GM21723 (cell line): Measurements from ENCODE around the gene SH3D21.
A peak's percentile ranks its signal among the peaks of the same experiment; 100 is the strongest.

Experiments
- ATAC-seq: cut with Tn5 transposase; IDR thresholded peaks from one replicate; pipeline ENCODE4 v1.9.1; 2021; ENCODE audit warnings: mild to moderate bottlenecking, moderate library complexity; ENCODE audit not compliant: unreplicated experiment

Gene SH3D21

DNA sequence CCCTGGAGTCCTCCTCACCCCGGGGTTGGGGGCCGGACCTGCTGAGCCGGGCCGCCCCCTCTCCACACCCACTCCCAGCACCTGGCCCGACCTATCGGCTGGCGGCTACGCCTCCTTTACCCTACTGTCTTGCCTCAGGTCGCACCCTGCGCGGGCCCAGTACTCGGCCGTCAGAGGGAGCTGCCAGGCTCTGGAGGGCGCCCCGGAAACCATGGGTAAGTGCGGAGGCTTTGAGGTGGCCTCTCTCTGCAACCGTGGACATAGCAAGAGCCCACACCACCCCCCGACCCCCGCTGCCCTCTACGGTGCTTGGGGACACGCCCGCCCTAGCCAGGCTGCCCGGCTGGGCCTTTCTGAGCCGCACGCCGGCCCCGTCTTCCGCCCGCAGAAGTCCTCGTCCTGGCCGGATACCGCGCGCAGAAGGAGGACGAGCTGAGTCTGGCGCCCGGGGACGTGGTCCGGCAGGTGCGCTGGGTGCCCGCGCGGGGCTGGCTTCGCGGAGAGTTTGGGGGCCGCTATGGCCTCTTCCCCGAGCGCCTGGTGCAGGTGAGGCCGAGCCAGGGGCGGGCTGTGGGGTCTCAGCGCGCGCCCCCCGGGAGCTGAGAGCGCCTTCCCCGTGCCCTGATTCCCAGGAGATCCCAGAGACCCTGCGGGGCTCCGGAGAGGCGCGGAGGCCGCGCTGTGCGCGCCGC, at the start of gene SH3D21:
SH3D21 (plus strand) TSS at position 159 of the 692 bp plus-strand sequence; CDS start at position 212, 53 bp downstream.
- ATAC-seq: peak; percentile 35

- ATAC-seq: no peak
These were observed 49.4 kb upstream of the SH3D21 start for GRCh38 chr1:36256558-36257374.

DNA sequence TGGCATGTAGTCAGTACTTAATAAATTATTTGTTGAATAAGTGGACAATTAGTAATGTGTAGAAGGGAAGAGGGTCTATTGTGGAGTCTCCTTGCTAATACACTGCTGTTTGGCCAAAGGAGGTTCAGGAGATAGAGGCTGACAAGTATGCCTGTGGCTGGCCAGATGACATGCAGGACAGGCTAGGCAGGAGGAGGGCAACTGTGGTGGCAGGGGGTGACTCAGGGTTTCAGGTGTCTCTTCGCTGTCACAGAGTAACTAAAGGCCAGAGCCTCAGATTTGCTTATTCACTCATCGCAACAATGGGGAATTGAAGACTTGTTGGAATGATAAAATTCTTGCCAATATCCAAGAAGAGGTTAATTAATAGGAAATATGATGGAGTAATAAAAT, 48.8 kb upstream of the SH3D21 start:
- no peak for ATAC-seq

GRCh38 chr1:36258960-36259344, 47.2 kb upstream of the SH3D21 start:
- no peak for ATAC-seq

- ATAC-seq: no peak
These were observed 37.2 kb upstream of the SH3D21 start for GRCh38 chr1:36268981-36269380.

DNA sequence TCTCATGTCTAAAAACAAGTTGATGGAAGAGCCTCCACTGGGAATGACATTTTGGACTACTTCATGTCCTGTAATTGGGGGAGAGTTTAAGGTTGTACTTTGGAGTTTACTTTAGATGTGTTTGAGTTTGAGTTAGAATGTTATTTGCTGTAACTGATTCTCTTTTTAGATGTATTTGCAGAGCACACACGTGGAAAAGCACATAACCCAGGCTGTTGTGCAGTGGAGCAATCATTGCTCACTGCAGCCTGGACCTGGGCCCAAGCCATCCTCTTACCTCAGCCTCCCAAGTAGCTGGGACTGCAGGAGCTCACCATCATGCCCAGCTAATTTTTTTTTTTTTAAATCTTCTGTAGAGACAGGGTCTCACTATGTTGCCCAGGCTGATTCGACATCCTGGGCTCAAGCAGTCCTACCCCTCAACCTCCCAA, 36.7 kb upstream of the SH3D21 start:
- ATAC-seq: no peak

DNA sequence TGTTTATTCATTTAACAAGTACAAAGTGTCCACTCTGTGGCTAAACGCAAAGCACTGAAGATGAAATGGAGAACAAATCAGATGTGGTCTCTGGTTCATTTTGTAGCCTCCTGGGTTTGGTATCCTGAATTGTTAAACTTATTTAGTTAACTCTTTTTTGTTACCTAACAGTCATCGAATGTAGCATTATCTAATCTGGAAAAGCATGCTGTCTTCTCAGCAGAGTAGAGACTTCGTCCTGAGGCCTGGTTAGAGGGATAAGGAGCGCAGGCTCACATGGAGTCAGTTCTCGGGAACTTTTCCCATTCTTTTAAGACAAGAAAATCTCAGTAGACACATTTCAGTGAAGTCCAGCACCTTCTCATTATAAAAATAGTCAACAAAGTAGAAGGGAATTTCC, 33.1 kb upstream of the SH3D21 start:
- no peak for ATAC-seq

GRCh38 chr1:36274201-36274600, 32.0 kb upstream of the SH3D21 start:
- ATAC-seq: no peak

GRCh38 chr1:36276688-36277087, 29.5 kb upstream of the SH3D21 start:
- no peak for ATAC-seq

GRCh38 chr1:36279110-36279788, 26.9 kb upstream of the SH3D21 start:
- ATAC-seq: no peak

- no peak for ATAC-seq
These were observed 26.3 kb upstream of the SH3D21 start for GRCh38 chr1:36279789-36280296.

GRCh38 chr1:36284061-36284460, 22.1 kb upstream of the SH3D21 start:
- no peak for ATAC-seq

- ATAC-seq: no peak
These were observed 21.7 kb upstream of the SH3D21 start for GRCh38 chr1:36284517-36284916.

DNA sequence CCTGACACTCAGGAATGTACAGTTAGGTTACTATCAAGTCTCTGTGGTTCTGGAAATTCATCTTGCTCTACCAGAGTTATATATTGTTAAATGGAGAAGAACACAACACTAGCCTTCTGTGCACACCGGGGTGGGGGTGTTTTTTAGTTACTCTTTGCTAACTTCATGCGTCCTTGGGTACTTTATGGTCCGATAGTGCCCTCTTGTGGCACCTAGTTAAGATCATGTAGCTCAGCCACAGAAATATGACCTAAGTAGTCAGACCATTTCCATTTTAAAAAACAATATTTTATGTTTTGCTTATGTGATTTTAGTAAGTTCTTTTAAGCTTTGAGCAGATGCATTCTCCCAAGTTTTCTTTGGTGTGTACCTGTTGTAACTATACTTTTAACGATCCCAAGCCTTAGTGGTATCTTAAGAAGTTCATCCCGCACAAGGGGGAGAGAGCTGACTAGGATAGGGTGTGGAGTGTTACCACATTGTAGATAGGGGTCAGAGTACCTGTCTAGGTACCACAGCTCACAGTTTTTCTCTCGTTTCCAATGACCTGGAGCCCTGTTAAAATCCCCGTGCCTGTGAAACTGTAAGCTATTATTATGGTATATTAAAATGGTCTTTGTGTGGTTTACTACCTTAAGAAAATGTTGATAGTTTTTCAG, 20.6 kb upstream of the SH3D21 start:
- no peak for ATAC-seq

DNA sequence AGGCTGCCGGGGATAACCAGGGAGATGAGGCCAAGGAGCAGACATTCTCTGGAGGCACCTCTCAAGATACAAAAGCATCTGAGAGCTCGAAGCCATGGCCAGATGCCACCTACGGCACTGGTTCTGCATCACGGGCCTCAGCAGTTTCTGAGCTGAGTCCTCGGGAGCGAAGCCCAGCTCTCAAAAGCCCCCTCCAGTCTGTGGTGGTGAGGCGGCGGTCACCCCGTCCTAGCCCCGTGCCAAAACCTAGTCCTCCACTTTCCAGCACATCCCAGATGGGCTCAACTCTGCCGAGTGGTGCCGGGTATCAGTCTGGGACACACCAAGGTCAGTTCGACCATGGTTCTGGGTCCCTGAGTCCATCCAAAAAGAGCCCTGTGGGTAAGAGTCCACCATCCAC, 19.4 kb upstream of the SH3D21 start:
- no peak for ATAC-seq

DNA sequence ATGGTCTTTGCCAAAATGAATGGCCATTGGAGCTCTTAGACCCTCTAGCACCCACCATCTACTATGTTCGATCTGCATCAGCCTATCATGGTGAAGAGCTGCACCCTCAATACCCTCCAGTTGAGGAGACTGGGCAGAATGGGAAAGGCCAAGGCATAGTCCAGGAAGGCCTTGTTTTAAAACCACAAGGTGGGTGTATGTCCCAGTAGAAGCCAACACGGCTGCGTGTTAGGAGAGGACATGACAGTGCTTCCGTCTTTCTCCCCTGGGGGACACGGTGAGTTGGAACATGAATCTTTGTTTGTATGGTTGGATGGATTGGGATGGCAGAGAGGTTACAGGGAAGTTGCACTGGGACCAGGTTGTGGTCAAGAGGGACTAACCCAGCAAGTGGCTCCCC, 18.6 kb upstream of the SH3D21 start:
- no peak for ATAC-seq

DNA sequence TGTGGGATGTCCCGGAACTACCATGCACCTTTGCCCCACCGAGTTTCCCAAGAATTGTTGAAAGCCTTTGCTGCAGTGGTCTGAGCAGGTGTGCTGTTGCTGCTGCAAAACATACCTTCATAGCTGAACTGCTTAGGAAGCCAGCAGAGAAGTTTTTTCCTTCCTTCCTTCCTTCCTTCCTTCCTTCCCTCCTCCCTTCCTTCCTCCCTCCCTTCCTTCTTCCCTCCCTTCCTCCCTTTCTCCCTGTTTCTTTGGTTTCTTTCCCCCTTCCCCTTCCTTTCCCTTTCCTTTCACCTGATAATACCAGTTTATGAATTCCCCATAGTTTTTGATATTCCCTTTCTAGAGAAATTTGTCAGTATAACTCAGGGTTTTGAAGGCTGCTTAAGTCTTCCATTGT, 10.8 kb upstream of the SH3D21 start:
- no peak for ATAC-seq

DNA sequence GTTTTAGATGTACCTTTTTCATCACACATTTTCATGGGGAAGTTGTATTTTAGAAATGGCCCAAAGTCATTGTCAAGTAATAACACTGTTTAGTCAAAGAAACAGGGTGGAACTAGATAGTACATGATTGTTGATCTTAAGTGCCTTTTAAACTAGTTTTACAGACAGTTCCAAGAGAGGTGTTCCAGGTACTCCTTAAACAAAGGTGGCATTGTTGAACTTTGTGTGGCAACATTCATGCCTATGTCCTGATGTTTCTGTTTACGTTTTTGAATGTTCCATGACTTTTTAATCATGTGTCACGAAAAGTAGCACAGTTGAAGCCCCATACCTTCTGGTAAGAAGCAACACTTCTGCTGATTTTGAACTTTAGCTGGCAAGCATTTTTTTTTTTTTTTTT, 9.1 kb upstream of the SH3D21 start:
- no peak for ATAC-seq

DNA sequence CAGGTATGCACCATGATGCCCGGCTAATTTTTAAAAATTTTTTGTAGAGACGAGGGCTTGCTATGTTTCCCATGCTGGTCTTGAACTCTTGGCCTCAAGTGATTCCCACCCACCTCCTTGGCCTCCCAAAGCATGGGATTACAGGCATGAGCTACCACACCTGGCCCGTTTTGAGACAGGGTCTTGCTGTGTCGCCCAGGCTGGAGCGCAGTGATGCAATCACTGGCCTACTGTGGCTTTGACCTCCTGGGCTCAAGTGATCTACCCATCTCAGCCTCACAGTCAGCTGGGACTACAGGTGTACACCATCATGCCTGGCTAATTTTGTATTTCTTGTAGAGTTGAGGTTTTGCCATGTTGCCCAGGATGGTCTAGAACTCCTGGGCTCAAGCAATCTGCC, 7.5 kb upstream of the SH3D21 start:
- no peak for ATAC-seq

DNA sequence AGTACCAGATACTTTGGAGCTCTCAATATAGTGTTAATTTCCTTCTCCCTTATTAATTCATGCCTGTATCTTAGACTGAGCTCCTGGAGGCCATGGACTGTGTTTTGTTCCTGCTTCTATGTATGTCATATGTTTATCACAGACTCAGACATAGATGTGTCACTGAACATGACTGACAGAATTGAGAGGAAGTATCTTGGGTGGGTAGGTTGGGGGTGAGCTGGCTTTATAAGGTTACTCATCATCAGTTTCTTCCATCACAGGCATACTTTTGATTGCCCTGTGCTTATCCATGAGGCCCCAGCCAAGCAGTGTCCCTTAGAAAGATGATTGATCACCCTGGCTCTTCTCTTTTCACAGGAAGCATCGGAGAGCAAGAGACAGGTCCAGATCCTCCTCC, 5.6 kb upstream of the SH3D21 start:
- no peak for ATAC-seq

GRCh38 chr1:36301220-36301619, 4.9 kb upstream of the SH3D21 start:
- ATAC-seq: no peak
